GM21717 (cell line): Measurements from ENCODE around the gene MRPL14.
"Not testable (repeated sequence)": the region's sequence is repeated elsewhere in the genome, so short reads cannot be mapped to it uniquely, and the experiment has no call there.

Experiments used
- ATAC-seq: cut with Tn5 transposase; IDR thresholded peaks from one replicate; pipeline ENCODE4 v1.9.1; 2021; ENCODE audit warnings: mild to moderate bottlenecking, moderate library complexity; ENCODE audit not compliant: unreplicated experiment

MRPL14 gene

DNA sequence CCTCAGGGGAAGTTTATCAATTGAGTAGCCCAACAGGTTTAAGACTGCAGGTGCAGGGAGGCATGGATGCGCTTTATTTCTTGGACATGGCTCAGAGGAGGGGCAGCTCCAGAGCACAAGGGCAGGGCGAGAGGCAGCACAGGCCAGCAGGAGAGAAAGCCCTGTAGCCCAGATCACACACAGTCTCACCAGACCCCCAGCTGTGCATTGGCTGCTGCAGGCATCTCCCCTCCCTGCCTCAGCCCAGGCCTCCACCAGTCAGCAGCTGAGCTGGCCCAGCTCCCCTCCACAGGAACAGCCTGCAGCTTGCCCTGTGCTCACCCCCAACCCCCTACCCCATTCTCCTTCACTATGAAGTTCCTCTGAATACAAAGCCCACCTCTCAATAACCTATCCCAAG is 24.7 kb downstream of the MRPL14 start:
- no peak for ATAC-seq

DNA sequence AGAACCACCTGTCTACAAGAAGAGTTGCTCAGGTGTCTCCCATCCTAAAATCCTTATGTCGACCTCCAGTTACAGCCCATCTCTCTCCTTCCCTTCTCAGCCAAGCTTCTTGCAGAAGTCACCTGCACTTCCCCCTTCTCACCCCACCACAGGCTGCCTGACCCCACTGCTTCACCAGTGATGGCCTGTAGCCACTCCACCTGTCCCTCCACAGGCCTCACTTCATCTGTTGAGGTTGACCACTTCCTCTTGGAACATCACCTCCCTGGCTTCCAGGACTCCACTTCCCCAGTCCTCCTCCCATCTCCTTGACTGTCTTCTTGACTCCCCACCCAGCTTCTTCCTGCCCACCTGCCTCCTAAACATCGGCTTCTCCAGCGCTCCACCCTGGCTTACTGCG is 25.4 kb downstream of the MRPL14 start:
- no peak for ATAC-seq

- no peak for ATAC-seq
Measured at GRCh38 chr6:44100088-44100550, 27.1 kb downstream of the MRPL14 start.

GRCh38 chr6:44099192-44099591 is 28.1 kb downstream of the MRPL14 start:
- no peak for ATAC-seq

- no peak for ATAC-seq
Measured at GRCh38 chr6:44097782-44098317, 29.4 kb downstream of the MRPL14 start.

GRCh38 chr6:44096612-44097011 is 30.6 kb downstream of the MRPL14 start:
- no peak for ATAC-seq

GRCh38 chr6:44095243-44095623 is 32.0 kb downstream of the MRPL14 start:
- not testable (repeated sequence) for ATAC-seq

- ATAC-seq: no peak
Measured at GRCh38 chr6:44094403-44095242, 32.6 kb downstream of the MRPL14 start.

DNA sequence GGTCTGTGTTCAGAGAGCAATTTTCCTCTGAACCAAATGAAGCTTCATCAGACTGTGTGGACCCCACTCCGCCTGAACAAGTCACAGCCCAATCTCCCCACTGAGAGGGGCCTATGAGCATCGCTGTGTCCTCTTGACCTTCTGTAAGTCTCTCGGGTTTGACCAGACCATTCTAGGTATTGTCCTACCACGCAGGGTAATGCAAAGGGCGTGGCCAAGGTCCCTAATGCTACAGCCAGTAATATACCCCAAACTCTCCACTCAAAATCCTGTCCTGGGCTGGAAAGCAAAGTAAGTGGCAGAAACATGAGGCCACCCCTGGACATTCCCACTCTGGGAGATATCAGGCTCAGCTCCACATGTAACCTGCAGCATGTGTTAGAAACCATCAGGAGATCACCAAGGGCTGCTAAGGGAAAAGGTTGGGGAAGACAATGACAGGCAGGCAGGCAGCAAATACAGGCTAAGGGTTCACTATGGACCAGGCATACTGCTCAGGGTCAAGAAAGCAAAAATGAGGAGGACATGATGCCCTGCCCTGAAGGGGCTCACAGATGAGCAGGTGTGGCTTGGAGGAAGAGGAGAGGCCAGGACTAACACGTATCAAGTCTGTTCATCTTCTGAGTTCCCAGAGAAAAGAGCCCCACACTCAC is 33.4 kb downstream of the MRPL14 start:
- ATAC-seq: no peak

GRCh38 chr6:44093066-44093465 is 34.2 kb downstream of the MRPL14 start:
- ATAC-seq: no peak

DNA sequence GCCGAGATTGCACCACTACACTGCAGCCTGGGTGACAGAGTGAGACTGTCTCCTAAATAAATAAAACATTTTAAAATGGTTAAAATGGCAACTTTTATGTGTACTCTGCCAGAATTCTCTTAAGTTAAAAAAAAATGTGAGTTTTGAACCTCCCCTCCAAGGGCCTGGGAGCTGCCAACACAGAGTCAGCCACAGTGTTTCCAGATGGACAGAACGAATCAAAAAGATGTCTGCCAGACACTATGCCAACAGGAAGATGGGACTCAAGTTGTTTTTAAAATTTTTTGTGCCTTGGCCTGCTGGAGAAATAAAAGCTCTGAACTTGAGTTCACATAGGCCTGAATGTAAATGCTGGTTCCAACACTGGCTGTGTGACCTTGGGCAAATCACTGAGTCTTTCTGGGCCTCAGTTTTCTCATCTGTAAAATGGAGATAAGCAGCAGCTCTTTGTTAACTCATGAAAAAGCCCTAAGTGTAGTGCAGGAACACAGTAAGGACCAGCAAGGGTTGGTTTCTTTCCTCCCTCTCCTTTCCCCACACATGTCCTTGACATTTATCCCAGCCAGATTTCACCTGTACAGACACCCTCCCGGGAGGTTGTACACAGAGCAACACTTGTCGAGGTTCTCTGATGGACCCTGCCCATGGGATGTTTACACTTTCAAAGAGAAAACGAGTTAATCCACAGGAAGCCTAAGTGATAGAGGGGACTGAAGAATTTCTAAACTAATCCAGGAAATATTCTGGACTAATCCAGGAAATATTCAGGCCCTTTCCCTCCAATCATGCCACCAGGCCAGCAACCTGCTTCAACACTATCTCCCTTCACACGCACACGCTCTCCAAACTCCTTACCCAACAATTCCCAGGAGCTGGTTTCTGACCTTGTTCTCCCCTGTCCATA is 35.0 kb downstream of the MRPL14 start:
- ATAC-seq: no peak

- ATAC-seq: not testable (repeated sequence)
Measured at GRCh38 chr6:44091356-44091755, 35.9 kb downstream of the MRPL14 start.

DNA sequence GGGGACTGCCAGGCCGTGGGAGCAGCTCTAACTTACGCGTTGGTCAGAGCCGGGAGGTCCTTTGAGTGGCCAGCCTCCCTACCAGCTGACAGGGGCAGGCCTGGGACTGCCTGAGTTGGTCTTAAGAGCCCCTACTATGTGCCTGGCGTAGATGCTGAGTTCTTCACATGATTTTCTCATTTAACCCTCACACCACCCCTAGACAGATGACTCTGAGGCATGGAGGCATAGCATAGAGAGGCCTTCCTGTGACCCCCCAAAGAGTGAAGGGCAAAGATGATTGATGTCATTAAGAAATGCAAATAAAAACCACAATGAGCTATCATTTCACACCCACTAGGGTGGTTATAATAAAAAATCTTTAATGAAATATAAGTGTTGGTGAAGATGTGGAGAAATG is 36.8 kb downstream of the MRPL14 start:
- ATAC-seq: no peak

GRCh38 chr6:44088827-44089590 is 38.2 kb downstream of the MRPL14 start:
- ATAC-seq: no peak

- no peak for ATAC-seq
Measured at GRCh38 chr6:44087623-44088022, 39.6 kb downstream of the MRPL14 start.

DNA sequence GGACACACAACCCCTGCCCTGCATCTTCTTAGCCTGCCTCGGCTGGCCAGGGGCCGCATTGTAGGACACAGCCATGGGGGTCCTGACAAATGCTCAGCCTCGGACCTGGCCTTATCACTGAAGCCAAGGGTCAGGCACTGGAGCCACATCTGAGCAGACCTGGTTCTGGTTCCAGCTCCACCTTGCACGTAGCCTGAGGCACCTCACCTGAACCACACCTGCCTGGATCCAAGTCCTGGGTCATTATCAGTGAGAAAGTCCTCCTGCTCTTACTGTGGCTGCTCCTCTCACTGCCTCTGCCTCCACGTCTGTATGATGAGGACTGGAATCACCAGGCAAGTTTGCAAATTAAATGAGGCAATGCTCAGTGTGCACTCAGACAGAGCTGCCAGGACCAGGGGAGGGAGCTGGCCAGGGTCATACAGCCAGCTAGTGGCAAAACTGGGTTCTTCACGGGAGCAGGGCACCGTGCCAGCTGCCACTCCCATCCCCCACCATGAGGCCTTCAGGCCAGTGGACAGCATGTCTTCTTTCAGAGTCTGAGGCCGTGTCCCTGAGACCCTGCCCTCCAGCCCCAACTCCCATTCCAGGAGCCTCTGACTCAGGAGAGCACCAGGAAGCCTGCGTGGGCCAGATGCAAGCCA is 40.2 kb downstream of the MRPL14 start:
- ATAC-seq: no peak

GRCh38 chr6:44085219-44085618 is 42.0 kb downstream of the MRPL14 start:
- no peak for ATAC-seq

DNA sequence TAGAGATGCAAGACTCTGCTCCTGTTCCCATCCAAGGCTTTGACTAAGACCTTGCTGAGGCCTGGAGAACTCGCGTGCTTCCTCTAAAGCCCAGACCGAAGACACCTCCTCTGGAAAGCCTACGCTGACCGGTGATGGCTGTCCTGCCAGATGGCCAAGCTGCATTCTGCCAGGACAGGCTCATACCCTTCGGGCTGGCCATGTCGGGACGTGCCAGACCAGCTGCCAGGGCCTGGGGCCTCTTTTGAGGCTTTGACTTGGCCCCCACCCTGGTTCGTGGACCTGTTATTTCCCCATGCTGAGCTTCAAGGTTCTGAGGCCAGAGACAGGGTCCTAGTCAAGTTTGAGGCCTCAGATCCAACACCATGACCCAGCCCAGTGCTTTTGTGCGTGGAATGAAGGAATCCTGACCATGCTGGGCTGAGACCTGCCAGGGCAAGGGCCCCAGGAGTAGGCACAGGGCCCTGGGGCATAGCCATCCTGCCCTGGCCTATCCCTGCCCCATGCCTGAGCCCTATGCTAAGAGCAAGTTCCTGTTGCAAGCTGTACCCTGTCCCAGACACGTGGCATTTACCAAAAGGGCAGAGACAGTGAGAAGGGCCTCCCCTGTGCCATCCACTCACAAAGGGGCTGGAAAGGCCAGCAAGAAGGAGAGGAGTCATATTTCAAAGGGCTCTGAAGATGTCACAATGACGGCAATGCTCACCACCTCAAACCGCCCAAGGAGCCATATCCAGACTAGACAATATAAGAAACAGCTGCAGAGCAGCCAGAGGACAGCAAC is 42.8 kb downstream of the MRPL14 start:
- ATAC-seq: no peak

DNA sequence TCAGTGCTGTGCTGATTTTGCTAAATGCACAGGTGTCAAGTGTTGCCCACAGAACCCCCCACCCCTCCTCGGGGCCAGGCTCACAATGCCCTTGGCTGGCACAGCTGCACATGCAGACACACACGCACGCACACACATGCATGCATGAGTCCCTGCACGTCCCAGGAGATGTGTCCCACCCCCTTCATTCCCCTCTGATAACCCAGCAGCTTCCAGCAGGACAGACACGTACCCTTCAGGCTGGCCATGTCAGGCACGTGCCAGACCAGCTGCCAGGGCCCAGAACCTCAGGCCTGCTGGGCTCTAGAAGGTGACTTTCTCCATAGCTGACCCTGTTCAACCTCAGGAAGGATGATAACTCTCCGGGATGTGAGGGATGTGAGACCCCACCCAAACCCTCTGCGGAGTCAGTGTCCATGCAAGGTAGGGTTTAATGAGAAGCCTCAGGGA is 44.4 kb downstream of the MRPL14 start:
- ATAC-seq: no peak
